T follicular helper cell (primary cell): ENCODE measurements around the gene RAB30.

ENCODE experiments used
- DNase-seq: peaks from one replicate; pipeline ENCODE4 v3.0.0-alpha.2; 2020; ENCODE audit warnings: low read depth

The RAB30 gene

DNA sequence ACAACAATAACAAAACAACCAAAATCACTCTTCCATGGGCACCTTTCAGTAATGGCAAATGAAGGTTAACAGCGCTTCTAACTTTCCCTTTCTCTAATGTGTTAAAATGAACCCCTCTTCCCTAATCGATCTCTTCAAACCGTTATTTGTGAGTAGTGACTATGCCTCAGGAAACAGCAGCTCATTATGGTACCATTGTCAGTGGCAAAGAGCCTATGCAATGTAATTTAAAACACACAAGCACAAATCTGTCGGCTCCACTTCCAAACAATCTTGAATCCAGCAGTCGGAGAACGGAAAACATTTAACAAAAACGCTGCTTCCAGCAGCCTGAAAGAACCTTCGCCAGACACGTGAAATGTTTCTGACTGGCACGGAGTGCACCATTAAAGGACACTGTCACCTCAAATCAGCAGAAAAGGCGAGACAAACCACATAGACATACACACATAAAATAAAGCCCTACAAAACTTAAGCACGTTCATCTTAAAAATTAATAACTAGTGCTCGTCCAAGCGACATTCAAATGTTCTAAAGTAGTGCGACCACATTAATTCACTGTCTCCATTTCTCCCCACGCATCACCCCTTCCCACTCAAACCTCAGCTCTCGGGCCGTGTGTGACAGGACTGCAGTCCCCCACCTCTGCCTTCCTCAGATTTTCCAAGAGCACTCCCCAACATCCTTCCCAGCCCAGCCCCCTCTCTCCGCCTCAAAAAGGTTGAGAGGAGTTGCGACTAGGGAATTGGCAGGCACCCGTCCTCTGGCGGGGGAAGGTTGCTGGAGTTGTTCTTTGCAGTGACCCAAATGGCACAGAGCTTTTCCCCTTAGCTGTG, 748 bp downstream of the RAB30 start:
- no peak for DNase-seq

DNA sequence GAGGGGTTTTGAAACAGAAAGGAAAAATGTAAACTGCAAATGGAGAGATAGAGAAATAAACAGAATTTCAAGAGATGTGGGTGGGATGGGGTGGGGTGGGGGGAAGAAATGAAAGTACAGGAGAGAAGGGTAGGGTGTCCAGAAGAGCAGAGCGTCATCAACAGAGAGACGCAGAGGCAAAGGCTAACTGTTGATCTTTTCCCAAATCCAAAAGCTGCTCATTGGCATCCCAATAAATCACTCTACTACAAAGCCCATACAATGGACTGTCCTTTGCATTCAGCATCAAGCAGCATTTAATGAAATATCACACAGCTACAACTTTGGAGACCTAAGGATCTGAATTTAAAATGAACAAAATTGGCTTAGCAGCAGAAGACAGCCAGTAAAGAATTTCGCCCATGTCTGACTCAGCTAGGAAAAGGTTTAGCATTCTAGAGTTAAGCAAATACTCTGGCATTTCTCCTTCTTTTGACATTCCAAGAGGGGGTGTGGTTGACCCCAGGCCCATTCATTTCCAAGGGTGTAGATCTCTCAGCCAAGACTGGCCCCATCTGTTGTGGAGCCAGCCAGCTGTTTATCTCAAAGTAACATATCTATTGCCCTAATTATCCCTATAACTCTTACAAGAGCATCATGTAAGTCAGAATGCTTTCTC, 1.5 kb downstream of the RAB30 start:
- DNase-seq = no peak

DNA sequence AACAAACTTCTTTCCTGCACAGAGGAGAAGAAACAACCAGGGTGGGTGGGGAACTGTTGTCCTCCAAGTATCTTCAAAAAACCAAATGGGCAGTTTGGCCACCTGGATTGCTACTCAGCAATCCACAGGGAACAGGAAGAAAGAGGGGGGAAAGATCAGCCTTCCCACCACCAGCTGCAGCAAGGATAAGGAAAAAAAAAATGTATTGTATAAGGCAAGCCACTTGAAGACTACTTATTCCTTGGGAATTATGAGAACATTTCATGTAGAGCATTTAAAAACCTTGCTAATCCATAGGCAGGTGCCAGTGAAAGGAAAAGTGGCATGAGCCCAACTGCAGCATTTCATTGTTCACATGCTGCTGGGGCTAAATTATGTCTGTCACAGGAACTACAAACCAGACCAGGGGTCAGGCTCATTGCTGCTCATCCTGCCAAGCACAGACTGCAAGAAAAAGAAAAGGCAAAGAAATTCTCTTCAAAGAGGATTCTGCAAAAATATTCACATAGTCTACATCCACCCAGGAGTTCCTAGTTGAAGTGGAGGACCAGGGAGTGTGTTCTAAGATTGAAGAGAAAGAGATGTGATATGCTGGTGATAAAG, 2.2 kb downstream of the RAB30 start:
- no peak for DNase-seq

DNA sequence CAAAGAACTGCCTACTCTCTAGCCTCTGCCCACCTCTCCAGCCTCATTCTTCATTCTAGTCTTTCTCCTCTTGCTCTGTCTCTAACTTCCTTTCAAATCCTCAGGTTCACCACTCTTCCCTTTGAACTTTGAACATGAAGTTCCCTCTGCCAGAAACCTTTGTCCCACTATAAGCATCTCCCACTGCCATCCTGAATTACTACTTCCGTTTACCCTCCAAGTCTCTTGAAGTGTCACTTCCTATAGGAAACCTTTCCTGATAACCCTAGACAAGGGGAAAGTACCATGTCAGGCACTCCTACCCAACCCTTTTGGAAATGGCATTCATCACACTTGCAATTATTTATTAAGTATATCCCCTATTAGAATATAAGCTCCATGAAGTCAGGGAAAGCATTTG, 3.1 kb downstream of the RAB30 start:
- DNase-seq = no peak

DNA sequence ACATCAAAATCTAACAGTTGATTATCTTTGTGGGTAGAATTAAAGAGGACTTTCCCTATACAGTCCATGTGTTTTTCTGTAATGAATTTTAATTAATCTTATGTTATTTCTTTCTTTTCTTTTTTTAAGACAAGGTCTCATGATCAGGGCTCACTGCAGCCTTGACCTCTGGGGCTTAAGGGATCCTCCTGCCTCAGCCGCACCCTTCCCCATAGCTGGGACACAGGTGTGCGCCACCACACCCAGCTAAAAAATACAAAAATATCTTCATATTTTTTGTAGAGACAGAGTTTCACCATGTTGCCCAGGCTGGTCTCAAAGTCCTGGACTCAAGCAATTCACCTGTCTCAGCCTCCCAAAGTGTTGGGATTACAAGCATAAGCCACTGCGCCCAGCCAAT, 7.7 kb downstream of the RAB30 start:
- no peak for DNase-seq

DNA sequence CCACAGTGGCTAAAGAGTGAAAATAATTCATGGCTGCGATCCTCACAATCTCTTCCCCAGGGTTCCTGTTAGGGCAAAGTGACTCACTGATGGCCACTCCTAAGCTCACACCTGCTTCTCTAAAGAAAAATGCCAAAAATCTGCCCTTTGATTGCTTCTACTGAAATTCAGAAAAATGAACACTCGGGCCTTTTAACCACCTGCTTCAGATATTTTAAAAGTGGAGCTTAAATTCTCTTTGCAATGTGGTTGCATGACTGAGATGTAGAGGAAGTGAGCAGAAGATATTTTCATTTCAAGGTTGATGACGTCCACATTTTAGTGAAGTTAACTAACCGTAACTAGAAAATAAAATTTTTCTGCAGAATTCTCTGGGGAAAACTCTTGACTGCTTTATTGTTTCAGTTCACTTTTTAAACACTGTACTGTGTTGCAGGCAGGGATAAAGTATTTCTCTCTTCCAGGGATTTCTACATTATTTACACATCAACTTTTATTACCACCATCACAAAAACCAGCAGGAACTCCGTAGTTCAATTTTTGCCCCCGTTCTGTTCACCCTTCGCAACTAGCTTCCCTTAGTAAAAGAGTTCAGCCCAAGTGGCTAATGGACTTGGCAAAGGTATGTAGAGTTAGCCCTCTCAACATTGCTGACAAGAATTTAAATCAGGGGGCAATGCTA, 8.5 kb downstream of the RAB30 start:
- no peak for DNase-seq

DNA sequence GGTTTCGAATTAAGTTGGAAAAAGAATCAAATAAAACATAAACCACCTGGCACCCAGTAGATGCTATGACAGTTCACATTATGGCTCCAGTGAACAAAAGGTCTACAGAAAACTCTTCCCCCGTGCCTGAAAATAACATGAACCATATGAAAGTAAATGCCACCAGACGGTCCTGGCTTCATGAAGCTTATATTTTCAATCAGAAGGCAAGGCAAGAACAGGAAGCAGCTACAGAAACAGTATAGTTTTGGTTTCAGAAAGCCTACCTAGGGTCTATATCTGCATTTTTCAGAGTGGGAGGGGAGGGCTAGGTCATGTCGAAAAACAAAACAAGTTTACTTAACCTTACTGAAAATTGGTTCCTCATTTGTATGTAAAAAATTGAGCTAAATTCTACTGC, 9.8 kb downstream of the RAB30 start:
- DNase-seq = no peak

DNA sequence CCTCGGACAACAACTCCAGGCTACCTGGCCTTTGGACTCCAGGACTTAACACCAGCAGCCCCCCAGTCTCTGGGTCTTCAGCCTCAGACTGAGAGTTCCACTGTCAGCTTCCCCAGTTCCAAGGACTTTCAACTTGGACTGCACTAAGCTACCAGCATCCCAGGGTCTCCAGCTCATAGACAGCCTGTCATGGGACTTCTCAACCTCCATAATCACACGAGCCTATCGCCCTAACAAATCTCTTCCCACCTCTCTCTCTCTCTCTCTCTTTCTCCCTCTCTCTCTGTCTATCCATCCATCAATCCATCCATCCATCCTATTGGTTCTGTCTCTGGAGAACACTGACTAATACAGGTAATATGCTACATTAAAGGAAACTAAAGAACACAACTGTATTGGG, 10.7 kb downstream of the RAB30 start:
- no peak for DNase-seq

DNA sequence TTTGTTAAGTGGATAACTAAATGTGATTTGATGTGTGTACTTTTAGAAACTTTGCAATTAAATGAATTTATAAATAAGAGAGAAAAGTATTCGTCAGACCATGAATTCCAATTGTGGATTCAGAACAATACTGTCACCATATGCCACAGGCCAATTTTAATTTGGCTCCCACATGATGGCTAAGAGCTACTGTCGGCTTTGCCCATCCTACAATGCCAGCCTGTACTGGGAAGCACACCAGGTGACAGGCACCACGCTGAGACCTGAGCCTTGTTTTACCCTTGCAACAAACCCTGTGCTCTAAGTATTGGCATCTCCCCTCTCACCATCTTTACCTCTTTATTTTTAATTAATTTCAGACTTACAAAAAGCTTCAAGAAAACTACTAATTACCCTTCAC, 14.0 kb downstream of the RAB30 start:
- DNase-seq = no peak

DNA sequence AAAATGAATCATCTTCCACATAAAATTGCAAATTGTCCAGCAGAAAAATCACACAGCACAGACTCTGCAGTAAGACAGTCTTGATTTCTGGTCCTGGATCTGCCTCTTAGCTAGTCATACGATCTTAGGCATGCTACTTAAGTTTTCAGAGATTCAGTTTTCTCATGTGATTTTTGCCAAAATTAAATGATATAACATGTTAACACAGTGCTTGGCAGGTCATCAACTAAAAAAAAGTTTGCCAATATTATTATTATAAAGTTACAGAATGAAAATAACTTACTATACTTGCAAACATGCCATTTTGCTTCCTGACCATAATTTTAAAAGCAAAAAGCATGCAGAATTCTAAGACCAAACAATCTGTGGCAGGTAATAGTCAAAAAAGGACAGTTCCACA, 15.1 kb downstream of the RAB30 start:
- no peak for DNase-seq

DNA sequence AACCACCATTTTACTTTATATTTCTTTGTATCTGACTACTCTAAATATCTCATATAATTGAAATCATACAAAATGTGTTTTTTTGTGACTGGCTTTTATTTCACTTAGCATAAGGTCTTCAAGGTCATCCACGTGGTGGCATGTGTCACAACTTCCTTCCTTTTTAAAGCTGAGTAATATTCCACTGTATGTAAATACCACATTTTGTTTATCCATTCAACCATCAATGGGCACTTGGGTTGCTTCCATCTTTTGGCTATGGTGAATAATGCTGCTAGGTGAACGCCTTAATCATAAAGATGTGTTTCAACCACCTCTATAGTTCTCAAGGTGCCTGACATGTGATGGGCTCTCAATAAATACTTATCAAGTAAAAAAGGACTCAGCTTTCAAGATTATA, 15.5 kb downstream of the RAB30 start:
- no peak for DNase-seq

DNA sequence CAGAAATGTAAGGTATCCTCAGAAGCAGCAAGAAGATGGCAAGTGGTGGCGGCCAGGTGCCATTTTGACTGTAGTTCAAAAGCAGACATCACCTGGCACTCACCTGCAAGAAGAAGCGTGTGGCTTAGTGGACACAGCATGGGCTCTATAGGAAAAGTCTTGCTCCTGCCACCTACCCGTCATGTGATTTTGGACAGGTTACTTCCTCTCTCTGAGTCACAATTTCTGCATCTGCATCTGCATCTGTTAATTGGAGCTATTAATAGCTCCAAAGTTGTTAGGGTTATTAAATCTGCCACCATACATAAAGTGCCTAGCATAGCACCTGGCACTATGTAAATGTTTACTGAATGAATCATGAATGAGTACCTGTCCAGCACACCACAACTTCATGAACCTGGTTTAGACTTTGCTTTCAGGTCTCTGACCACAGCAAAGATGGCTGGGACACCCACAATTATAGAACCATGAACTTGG, 16.8 kb downstream of the RAB30 start:
- no peak for DNase-seq

DNA sequence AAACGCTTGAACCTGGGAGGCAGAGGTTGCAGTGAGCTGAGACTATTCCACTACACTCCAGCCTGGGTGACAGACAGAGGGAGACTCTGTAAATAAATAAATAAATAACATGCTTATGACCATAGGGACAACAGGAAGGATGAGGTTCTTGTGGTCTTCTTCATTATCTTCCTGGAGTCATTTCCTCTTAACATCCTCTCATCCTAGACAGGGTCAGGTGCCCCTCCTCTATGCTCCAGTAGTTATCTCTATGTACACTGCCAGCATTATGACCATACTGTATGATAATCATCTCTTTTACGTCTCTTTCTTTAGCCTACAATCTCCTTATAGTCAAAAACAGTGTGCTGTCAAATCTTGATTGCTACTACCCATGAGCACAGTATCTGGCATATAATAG, 17.7 kb downstream of the RAB30 start:
- DNase-seq = no peak

DNA sequence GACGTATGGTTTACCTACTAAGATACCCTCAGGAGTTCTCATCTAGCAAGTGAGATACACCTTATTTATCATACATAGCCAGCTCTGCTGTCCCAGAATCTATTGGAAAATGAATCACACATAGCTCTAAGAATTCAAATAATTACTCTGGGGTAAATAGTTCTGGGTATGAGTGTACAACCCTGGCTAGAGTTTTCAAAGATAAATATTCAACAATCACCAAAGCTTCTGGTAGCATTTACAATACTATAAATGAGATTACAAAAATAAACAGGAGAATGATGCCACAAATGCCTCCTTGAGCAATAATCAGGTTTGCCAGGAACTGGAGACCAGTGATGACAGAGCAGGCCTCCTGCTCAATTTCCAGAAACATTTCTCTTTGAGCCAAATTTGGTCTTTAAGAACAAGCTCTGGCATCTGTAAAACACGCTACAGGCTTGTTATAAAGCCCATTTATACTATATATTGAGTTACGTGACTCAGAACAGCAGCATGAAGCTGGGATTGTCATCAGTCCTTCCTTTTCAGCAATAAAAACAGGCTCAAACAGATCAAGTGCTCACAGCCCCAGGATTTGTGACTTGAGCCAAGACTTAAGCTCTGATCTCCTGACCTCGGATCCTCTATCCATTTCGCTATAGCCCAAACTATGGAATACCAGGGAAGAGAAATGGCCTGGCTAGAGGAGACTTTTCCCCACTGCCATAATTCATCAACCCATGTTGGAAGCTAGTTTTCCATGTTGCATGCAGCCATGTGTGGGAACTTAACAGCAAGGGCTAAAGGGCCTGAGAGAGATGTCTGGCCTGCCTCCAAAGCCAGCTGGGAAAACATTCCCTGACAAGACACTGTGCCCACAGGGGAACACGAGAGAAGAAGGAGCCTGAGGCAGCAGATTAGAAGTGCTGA, 19.7 kb downstream of the RAB30 start:
- DNase-seq = no peak

DNA sequence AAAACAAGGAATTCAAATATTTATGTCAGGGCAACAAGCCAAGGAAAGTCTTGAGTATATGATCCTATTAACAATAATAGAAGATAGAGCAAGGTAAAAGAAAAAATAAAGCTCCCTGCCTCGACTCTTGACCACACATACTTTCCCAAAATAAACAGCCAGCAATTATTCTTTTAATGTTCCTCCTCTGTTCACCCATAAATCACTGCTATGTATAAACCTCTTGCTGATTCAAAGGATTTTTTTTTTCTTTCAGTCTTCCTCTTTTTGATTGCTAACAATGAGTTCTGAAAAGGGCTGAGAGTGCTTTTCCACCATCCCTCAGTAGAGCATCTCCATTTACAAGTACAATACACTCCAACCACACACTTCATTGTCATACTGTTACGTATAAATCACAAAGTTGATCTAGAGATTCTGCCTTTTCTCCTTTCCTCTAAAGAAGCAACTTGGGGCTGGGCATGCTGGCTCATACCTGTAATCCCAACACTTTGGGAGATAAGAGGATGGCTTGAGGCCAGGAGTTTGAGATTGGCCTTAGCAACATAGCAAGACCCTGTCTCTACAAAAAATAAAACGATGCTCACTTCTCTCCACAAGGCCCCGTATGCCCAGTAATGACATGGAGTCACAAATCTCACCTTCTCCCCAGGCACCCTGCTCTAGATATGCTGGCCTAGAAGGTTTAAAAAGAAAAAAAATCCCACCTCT, 24.0 kb downstream of the RAB30 start:
- no peak for DNase-seq

DNA sequence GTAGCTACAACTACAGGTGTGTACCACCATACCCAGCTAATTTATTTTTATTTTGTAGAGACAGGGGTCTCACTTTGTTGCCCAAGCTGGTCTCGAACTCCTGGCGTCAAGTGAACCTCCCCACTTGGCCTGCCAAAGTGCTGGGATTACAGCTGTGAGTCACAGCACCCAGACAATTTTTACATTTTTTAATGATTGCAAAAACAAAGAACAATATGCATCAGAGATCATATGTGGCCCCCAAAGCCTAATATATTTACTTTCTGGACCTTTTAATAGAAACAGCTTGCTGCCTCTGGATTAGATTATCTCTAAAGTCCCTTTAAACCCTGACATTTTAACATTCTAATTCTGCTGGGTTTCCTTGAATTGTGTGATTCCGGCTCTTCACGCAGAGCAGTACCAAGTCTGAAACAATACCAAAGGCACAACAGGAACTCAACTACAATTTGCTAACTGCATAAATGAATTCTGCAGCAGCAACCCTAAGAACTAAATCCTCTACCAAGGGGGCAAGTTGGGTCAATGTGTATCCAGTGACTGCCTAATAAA, 25.0 kb downstream of the RAB30 start:
- no peak for DNase-seq

DNA sequence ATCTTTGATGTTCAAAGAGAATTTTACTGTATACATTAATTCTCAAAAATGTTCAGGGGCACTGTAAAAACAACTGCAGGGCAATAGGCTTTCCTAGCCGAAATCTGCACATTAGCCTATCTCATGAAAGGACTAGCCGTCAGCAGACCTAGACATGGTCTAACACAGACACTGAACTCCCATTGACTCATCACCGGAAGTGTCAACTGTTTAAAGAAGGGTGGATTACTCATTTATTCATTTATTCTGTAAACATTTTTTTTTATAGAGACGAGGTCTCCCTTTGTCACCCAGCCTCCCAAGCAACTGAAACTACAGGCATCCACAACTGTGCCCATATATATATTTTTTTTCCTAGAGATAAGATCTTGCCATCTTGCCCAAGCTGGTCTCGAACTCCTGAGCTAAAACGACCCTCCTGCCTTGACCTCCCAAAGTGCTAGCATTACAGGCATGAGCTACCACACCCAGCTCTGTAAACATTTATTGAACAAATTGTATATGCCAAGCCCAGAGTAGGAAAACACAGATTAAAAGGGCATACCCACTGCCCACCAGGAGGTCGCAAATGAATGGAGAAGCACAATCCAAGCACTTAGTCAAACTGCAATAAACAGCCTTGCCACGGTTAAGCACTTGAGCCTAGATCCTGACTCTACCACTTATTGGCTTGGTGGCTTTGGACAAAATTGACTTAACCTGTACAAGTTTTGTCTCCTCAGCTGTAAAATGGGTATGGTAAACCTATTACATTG, 26.6 kb downstream of the RAB30 start:
- DNase-seq = no peak

DNA sequence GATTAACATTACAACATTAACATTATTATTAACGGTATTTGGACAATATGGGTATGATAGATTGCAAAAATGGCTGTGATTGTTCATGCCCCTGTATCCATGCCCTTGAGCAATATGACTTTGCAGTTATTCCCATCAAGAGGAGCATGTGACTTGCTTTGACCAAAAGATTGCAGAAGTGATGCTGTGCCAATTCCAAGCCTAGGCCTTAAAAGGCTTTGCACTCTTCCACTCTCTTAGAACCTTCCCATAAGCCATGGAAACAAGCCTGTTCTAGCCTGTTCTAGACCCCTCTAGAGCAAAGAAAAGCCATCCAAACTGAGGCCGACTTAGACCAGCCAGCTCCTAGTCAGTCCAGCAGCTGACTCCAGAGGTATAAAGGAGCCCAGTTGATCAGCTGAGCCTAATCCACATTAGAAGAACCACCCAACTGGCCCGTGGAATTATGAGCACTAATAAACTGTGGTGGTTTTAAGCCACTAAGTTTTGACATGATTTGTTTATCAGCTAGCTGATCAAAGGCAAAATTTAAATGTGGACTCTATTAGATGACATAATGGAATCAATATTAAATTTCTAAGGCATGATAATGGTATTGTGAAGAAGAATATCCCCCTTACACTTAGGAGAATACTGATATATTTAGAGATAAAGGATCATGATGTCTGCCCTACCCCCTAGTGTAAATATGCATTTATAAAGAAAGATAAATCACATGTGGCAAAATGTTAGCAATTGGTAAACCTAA, 28.6 kb downstream of the RAB30 start:
- no peak for DNase-seq

DNA sequence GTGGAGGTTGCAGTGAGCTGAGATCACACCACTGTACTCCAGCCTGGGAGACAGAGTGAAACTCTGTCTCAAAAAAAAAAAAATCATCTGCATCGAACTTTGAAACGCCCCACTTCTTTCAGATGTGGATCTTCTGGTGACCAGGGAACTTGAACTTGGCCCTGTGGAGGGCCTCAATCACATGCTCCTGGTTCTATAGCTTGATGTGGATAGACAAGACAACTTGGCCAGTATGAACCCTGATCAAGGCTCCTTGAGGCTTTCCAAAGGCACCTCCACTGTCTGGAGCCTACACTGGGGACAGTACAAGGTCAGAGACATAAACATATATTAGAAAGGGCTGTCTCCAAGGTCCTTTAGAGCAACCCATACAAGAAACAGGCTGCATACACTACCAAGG, 30.6 kb downstream of the RAB30 start:
- no peak for DNase-seq
